CD14-positive monocyte (primary cell): Measurements from ENCODE around the gene RARB. TPM values are rescaled to one million over a fixed set of nuclear protein-coding genes. Genes with fewer than 3 reads are reported as not detected.

Experiments used
- DNase-seq, 3 donors: peaks; one replicate each; pipeline ENCODE4 v3.0.0-alpha.2; 2011 to 2022
- H2AFZ ChIP-seq: 2 replicates; pipeline ENCODE4 v1.6.0; 2012; ENCODE audit warnings: mild to moderate bottlenecking, low read depth, low read length, inconsistent platforms; ENCODE audit not compliant: insufficient read depth, poor library complexity, severe bottlenecking
- H3K27ac ChIP-seq, 2 donors: 1 replicate in 1 of 2; 2 replicates in 1 of 2; pipeline ENCODE4 v1.5.1; 2012 to 2013; ENCODE audit warnings: low read length in 2 of 2, control low read depth in 1 of 2, inconsistent platforms in 1 of 2, low read depth in 1 of 2, mild to moderate bottlenecking in 1 of 2
- H3K27me3 ChIP-seq, 2 donors: one replicate each; pipeline versions ENCODE4 v1.6.0 to v1.6.1; 2011 to 2013; ENCODE audit warnings: low read length in 2 of 2; ENCODE audit not compliant: control insufficient read depth in 2 of 2, insufficient read depth in 2 of 2
- H3K36me3 ChIP-seq, 2 donors: replicated peaks in 1 of 2; 1 replicate in 1 of 2; 2 replicates in 1 of 2; pipeline versions ENCODE4 v1.5.1 to v1.6.1; 2012 to 2013; ENCODE audit warnings: low read length in 2 of 2, control low read depth in 1 of 2, inconsistent platforms in 1 of 2, mild to moderate bottlenecking in 1 of 2; ENCODE audit not compliant: insufficient read depth in 2 of 2, control insufficient read depth in 1 of 2
- H3K4me1 ChIP-seq, 2 donors: 1 replicate in 1 of 2; 2 replicates in 1 of 2; pipeline versions ENCODE4 v1.5.1 to v1.6.1; 2012 to 2013; ENCODE audit warnings: low read length in 2 of 2, control low read depth in 1 of 2, inconsistent platforms in 1 of 2, mild to moderate bottlenecking in 1 of 2, moderate library complexity in 1 of 2; ENCODE audit not compliant: insufficient read depth in 2 of 2, control insufficient read depth in 1 of 2
- H3K4me2 ChIP-seq: replicated peaks from 2 replicates; pipeline ENCODE3; 2012; ENCODE audit warnings: low read length, moderate library complexity, mild to moderate bottlenecking; ENCODE audit not compliant: poor library complexity, severe bottlenecking; ENCODE audit errors: extremely low read depth
- H3K4me3 ChIP-seq, 3 experiments: fragments of 200-600 bp in 1 of 3; sonication (generic) in 1 of 3; replicated peaks in 1 of 3; 1 replicate in 2 of 3; 2 replicates in 1 of 3; pipeline ENCODE4 v1.5.1; 2011 to 2013; ENCODE audit warnings: low read length in 3 of 3, mild to moderate bottlenecking in 3 of 3, control low read depth in 2 of 3, low read depth in 2 of 3, inconsistent platforms in 1 of 3, moderate library complexity in 1 of 3
- H3K79me2 ChIP-seq: 2 replicates; pipeline ENCODE4 v1.6.0; 2012; ENCODE audit warnings: mild to moderate bottlenecking, control low read depth, inconsistent platforms, low read length, moderate library complexity; ENCODE audit not compliant: insufficient read depth
- H3K9ac ChIP-seq: 2 replicates; pipeline ENCODE4 v1.6.0; 2017; ENCODE audit warnings: low read length, mild to moderate bottlenecking; ENCODE audit not compliant: insufficient read depth, poor library complexity, severe bottlenecking
- H3K9me3 ChIP-seq, 2 donors: replicated peaks in 1 of 2; 1 replicate in 1 of 2; 2 replicates in 1 of 2; pipeline versions ENCODE4 v1.5.1 to v1.6.1; 2012 to 2013; ENCODE audit warnings: low read length in 2 of 2, control low read depth in 1 of 2; ENCODE audit not compliant: control insufficient read depth in 1 of 2, insufficient read depth in 1 of 2
- H4K20me1 ChIP-seq: 2 replicates; pipeline ENCODE4 v1.6.0; 2012; ENCODE audit warnings: mild to moderate bottlenecking, low read length, control low read depth, moderate library complexity; ENCODE audit not compliant: insufficient read depth
- H3K27ac Mint-ChIP-seq, 7 donors: one replicate each; pipeline ENCODE4 v1.8.0; 2020; ENCODE audit warnings: mild to moderate bottlenecking in 7 of 7, mixed read lengths in 7 of 7, moderate library complexity in 6 of 7, inconsistent platforms in 2 of 7
- H3K27me3 Mint-ChIP-seq, 3 donors: one replicate each; pipeline ENCODE4 v1.8.0; 2021 to 2022; ENCODE audit warnings: low read depth in 3 of 3, mild to moderate bottlenecking in 3 of 3, mixed read lengths in 3 of 3, moderate library complexity in 3 of 3, inconsistent platforms in 1 of 3
- H3K36me3 Mint-ChIP-seq, 2 donors: one replicate each; pipeline ENCODE4 v1.8.0; 2020; ENCODE audit warnings: mixed read lengths in 2 of 2, inconsistent platforms in 1 of 2, mild to moderate bottlenecking in 1 of 2
- H3K4me1 Mint-ChIP-seq: one replicate; pipeline ENCODE4 v1.8.0; 2020; ENCODE audit warnings: mild to moderate bottlenecking, mixed read lengths
- H3K4me3 Mint-ChIP-seq, 2 donors: one replicate each; pipeline ENCODE4 v1.8.0; 2020; ENCODE audit warnings: mild to moderate bottlenecking in 2 of 2, mixed read lengths in 2 of 2, moderate library complexity in 1 of 2
- H3K9me3 Mint-ChIP-seq, 7 donors: one replicate each; pipeline ENCODE4 v1.8.0; 2020 to 2022; ENCODE audit warnings: mixed read lengths in 7 of 7, mild to moderate bottlenecking in 6 of 7, moderate library complexity in 6 of 7, inconsistent platforms in 2 of 7
- WGBS: methylation state at CpG from one replicate; pipeline ENCODE4 v1.1.5; 2013; ENCODE audit warnings: missing lambda C conversion rate; ENCODE audit not compliant: insufficient coverage; 5-methylcytosine and 5-hydroxymethylcytosine counted together
- intact Hi-C, 2 donors: fragments of 100-400 bp; cut with micrococcal nuclease; formaldehyde crosslinking; loops; one replicate each; pipeline versions ENCODE4 v1.15.0 to v1.15.1; 2023
- polyA plus RNA-seq, 3 donors: library from polyadenylated mRNA; depleted of rRNA in 1 of 3; unstranded in 2 of 3; stranded (reverse) in 1 of 3; fragments of 300-500 nt in 2 of 3; fragments of >200 nt in 1 of 3; fragmentation: Illumina TruSeq in 2 of 3; gene quantifications; 1 replicate in 2 of 3; 2 replicates in 1 of 3; pipeline ENCODE4 v1.2.3, GENCODE V29; 2012 to 2021
- TF ChIP-seq, protein P1 (sequence below): fragments of 200-600 bp; IDR thresholded peaks from one replicate; pipeline ENCODE4 v1.8.0; 2022; ENCODE audit warnings: antibody characterized with exemption, mild to moderate bottlenecking

The RARB gene
- polyA plus RNA-seq, 3 donors: not detected

DNA sequence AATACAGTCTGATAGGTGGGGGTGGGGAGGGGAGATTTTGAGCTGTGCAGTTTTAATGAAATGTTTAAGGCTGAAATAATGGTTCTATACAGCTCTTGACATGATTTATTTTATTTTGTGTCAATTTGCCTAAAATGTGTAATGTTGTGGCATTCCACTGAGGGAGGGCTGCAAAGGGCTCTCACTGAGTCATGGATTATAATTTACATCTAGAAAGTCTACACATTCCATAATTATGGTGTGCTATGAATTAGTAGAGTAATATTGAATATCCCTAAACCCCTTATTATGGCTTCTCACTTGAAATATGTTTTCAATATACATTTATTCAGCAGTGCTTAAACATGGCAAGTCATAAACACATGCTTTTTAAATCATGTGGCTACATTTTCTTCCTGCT, 103.9 kb downstream of the RARB start:
- no peak overlapping the region for H3K27ac Mint-ChIP-seq
- intact Hi-C loops: no loop called here
- no peaks in the 10 kb centered on the region for H3K9me3 ChIP-seq
- H3K79me2 ChIP-seq: no peaks in the 10 kb centered on the region
- H3K4me1 ChIP-seq: no peaks in the 10 kb centered on the region
- H3K4me3 ChIP-seq: no peak overlapping the region
- peaks cover 1 to 3% (median 1%) of the 10 kb centered on the region in 3 donors for H3K27me3 Mint-ChIP-seq
- H3K27me3 ChIP-seq: no peaks in the 10 kb centered on the region
- H3K4me2 ChIP-seq: no peak overlapping the region
- H2AFZ ChIP-seq: no peak overlapping the region
- no peak overlapping the region for H3K4me3 Mint-ChIP-seq
- no peaks in the 10 kb centered on the region for H3K36me3 Mint-ChIP-seq
- H3K4me1 Mint-ChIP-seq: no peaks in the 10 kb centered on the region
- H3K27ac ChIP-seq: no peak overlapping the region
- H3K9me3 Mint-ChIP-seq: peaks cover 0 to 1% (median 0%) of the 10 kb centered on the region in 7 donors
- H3K9ac ChIP-seq: no peak overlapping the region
- no peak for DNase-seq
- no peaks in the 10 kb centered on the region for H3K36me3 ChIP-seq
- no peaks in the 10 kb centered on the region for H4K20me1 ChIP-seq
- TF ChIP-seq, protein P1, sequence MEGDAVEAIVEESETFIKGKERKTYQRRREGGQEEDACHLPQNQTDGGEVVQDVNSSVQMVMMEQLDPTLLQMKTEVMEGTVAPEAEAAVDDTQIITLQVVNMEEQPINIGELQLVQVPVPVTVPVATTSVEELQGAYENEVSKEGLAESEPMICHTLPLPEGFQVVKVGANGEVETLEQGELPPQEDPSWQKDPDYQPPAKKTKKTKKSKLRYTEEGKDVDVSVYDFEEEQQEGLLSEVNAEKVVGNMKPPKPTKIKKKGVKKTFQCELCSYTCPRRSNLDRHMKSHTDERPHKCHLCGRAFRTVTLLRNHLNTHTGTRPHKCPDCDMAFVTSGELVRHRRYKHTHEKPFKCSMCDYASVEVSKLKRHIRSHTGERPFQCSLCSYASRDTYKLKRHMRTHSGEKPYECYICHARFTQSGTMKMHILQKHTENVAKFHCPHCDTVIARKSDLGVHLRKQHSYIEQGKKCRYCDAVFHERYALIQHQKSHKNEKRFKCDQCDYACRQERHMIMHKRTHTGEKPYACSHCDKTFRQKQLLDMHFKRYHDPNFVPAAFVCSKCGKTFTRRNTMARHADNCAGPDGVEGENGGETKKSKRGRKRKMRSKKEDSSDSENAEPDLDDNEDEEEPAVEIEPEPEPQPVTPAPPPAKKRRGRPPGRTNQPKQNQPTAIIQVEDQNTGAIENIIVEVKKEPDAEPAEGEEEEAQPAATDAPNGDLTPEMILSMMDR: no peak

DNA sequence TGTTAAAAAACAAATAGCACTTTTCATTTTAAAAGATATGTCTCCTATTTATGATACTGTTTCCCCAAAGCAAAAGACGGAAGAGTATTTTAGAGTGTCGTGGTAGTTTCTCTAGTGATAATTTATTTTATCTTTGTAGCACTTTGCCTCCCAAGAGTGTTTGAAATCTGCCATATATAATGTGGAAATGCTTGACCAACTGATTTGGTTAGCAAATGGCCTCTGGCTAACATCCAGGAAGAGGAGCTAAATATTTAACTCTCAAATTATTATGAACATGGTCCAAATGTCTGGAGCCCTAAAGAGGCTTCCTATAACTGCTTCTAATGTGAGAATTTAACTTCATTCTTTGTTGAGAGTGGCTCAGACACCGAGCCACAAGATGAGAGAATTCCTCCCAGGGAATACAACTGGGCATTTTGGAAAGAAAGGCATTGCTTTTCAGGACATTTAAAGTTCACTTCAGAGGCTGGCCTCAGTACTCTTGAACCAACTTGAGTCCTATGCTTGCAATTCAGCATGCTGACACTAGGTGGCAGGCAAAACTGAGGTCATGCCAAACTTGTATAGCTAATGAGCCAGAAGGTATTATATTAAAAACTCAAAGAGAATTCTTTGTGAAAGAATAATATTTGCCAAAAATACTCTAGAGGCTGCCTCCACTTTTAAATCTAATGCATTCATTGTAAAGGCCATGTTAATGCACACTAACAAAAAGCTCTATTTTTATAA, 104.5 kb downstream of the RARB start:
- H3K36me3 ChIP-seq: no peaks in the 10 kb centered on the region
- no peaks in the 10 kb centered on the region for H3K79me2 ChIP-seq
- peaks cover 1 to 3% (median 1%) of the 10 kb centered on the region in 3 donors for H3K27me3 Mint-ChIP-seq
- TF ChIP-seq, protein P1: peak; percentile 81
- H3K27ac Mint-ChIP-seq: no peak overlapping the region
- WGBS: no CpG with 5 or more reads among the region's 3 CpGs
- H3K4me2 ChIP-seq: no peak overlapping the region
- H2AFZ ChIP-seq: no peak overlapping the region
- peaks cover 0 to 1% (median 0%) of the 10 kb centered on the region in 7 donors for H3K9me3 Mint-ChIP-seq
- no peaks in the 10 kb centered on the region for H3K27me3 ChIP-seq
- no peaks in the 10 kb centered on the region for H3K4me1 Mint-ChIP-seq
- H3K4me3 ChIP-seq: no peak overlapping the region
- H3K4me3 Mint-ChIP-seq: no peak overlapping the region
- peak; percentile 5 to 21 (median 17) for DNase-seq
- H4K20me1 ChIP-seq: no peaks in the 10 kb centered on the region
- H3K27ac ChIP-seq: no peak overlapping the region
- H3K9ac ChIP-seq: no peak overlapping the region
- intact Hi-C loops: no loop called here
- no peaks in the 10 kb centered on the region for H3K36me3 Mint-ChIP-seq
- no peaks in the 10 kb centered on the region for H3K4me1 ChIP-seq
- no peaks in the 10 kb centered on the region for H3K9me3 ChIP-seq
